Measurements from ENCODE around the gene RAB40C.

Gene RAB40C

GRCh38 chr16:671353-672131 lies 81.7 kb downstream of the RAB40C start:
- Histone ChIP-seq H3K79me2 (ENCODE audit: control insufficient read depth, insufficient read depth, low read length, poor library complexity) (peaks cover 8% of the 10 kb centered on the region), H2BK120ac (ENCODE audit: insufficient read depth, low read length, poor library complexity) (no peak overlapping the region)

GRCh38 chr16:672371-672770 lies 82.5 kb downstream of the RAB40C start:
- H4K91ac ChIP-seq (ENCODE audit: low read depth, low read length) = no peak overlapping the region
- H2AFZ ChIP-seq (ENCODE audit: insufficient read depth, low read length, poor library complexity) = no peak overlapping the region
- H3K14ac ChIP-seq (ENCODE audit: low read length) = no peak overlapping the region
- H3K18ac ChIP-seq (ENCODE audit: low read length) = no peak overlapping the region
- peaks cover 13 to 15% of the 10 kb centered on the region in 2 experiments for H3K4me1 ChIP-seq (ENCODE audit: control insufficient read depth in 1 of 2, insufficient read depth in 2 of 2, low read length in 2 of 2)
- H3K9me3 ChIP-seq (ENCODE audit: insufficient read depth, low read depth, low read length) = peaks cover 2% of the 10 kb centered on the region
- H3K27me3 ChIP-seq (ENCODE audit: insufficient read depth, low read length) = peaks cover 3% of the 10 kb centered on the region
- H2BK120ac ChIP-seq (ENCODE audit: insufficient read depth, low read length, poor library complexity) = no peak overlapping the region
- H3K23ac ChIP-seq (ENCODE audit: low read length) = no peak overlapping the region
- H3K9ac ChIP-seq (ENCODE audit: low read length) = no peak overlapping the region
- DNase-seq = no peak
- no peak overlapping the region for H4K12ac ChIP-seq (ENCODE audit: low read depth, low read length)
- no peak overlapping the region for H3K27ac ChIP-seq (ENCODE audit: low read depth, low read length)
- peaks cover 54 to 56% of the 10 kb centered on the region in 2 experiments for H3K36me3 ChIP-seq (ENCODE audit: control insufficient read depth in 1 of 2, insufficient read depth in 2 of 2, low read length in 2 of 2)
- no peak overlapping the region for H4K8ac ChIP-seq (ENCODE audit: low read depth, low read length)
- no peak overlapping the region for H3K4ac ChIP-seq (ENCODE audit: low read depth, low read length)
- no peak overlapping the region for H2BK5ac ChIP-seq (ENCODE audit: low read depth, low read length, poor library complexity)
- no peak overlapping the region for H3K4me3 ChIP-seq (ENCODE audit: low read depth, low read length)
- H3K79me1 ChIP-seq (ENCODE audit: low read length) = peaks cover 5% of the 10 kb centered on the region
- no peak overlapping the region for H2AK5ac ChIP-seq (ENCODE audit: low read length)
- H2BK12ac ChIP-seq (ENCODE audit: low read length) = no peak overlapping the region
- H3K4me2 ChIP-seq (ENCODE audit: low read length) = no peak overlapping the region
- no CpG with 5 or more reads among the region's 19 CpGs for WGBS (ENCODE audit: extremely low coverage, insufficient coverage, insufficient read length)
- H3K79me2 ChIP-seq (ENCODE audit: control insufficient read depth, insufficient read depth, low read length, poor library complexity) = peaks cover 8% of the 10 kb centered on the region

More at GRCh38 chr16:671353-672131, 81.7 kb downstream of the RAB40C start:
- WGBS (ENCODE audit: extremely low coverage, insufficient coverage, insufficient read length) = no CpG with 5 or more reads among the region's 40 CpGs
- no peak overlapping the region for H3K4ac ChIP-seq (ENCODE audit: low read depth, low read length)
- H3K27me3 ChIP-seq (ENCODE audit: insufficient read depth, low read length) = peaks cover 3% of the 10 kb centered on the region
- peaks cover 2% of the 10 kb centered on the region for H3K9me3 ChIP-seq (ENCODE audit: insufficient read depth, low read depth, low read length)
- no peak overlapping the region for H3K18ac ChIP-seq (ENCODE audit: low read length)
- H2AK5ac ChIP-seq (ENCODE audit: low read length) = no peak overlapping the region
- DNase-seq = no peak
- H2AFZ ChIP-seq (ENCODE audit: insufficient read depth, low read length, poor library complexity) = no peak overlapping the region
- H3K4me2 ChIP-seq (ENCODE audit: low read length) = no peak overlapping the region
- H4K91ac ChIP-seq (ENCODE audit: low read depth, low read length) = no peak overlapping the region
- H3K79me1 ChIP-seq (ENCODE audit: low read length) = peaks cover 5% of the 10 kb centered on the region
- H3K27ac ChIP-seq (ENCODE audit: low read depth, low read length) = no peak overlapping the region
- H4K12ac ChIP-seq (ENCODE audit: low read depth, low read length) = no peak overlapping the region
- H3K14ac ChIP-seq (ENCODE audit: low read length) = no peak overlapping the region
- H3K4me1 ChIP-seq (ENCODE audit: control insufficient read depth in 1 of 2, insufficient read depth in 2 of 2, low read length in 2 of 2) = peaks cover 13 to 15% of the 10 kb centered on the region in 2 experiments
- H2BK5ac ChIP-seq (ENCODE audit: low read depth, low read length, poor library complexity) = no peak overlapping the region
- peaks cover 54 to 56% of the 10 kb centered on the region in 2 experiments for H3K36me3 ChIP-seq (ENCODE audit: control insufficient read depth in 1 of 2, insufficient read depth in 2 of 2, low read length in 2 of 2)
- no peak overlapping the region for H2BK12ac ChIP-seq (ENCODE audit: low read length)
- H3K23ac ChIP-seq (ENCODE audit: low read length) = no peak overlapping the region
- H3K9ac ChIP-seq (ENCODE audit: low read length) = no peak overlapping the region
- no peak overlapping the region for H3K4me3 ChIP-seq (ENCODE audit: low read depth, low read length)
- no peak overlapping the region for H4K8ac ChIP-seq (ENCODE audit: low read depth, low read length)

- peaks cover 13 to 15% of the 10 kb centered on the region in 2 experiments for H3K4me1 ChIP-seq (ENCODE audit: control insufficient read depth in 1 of 2, insufficient read depth in 2 of 2, low read length in 2 of 2)
- peaks cover 8% of the 10 kb centered on the region for H3K79me2 ChIP-seq (ENCODE audit: control insufficient read depth, insufficient read depth, low read length, poor library complexity)
- no peak for DNase-seq
Observed at GRCh38 chr16:672851-673250, 83.0 kb downstream of the RAB40C start.

GRCh38 chr16:673399-673991 lies 83.6 kb downstream of the RAB40C start:
- no peak overlapping the region for H3K4ac ChIP-seq (ENCODE audit: low read depth, low read length)
- no peak overlapping the region for H3K27ac ChIP-seq (ENCODE audit: low read depth, low read length)
- H4K12ac ChIP-seq (ENCODE audit: low read depth, low read length) = no peak overlapping the region
- H3K36me3 ChIP-seq (ENCODE audit: control insufficient read depth in 1 of 2, insufficient read depth in 2 of 2, low read length in 2 of 2) = peaks cover 54 to 56% of the 10 kb centered on the region in 2 experiments
- H3K79me2 ChIP-seq (ENCODE audit: control insufficient read depth, insufficient read depth, low read length, poor library complexity) = peaks cover 3% of the 10 kb centered on the region
- no peak overlapping the region for H3K18ac ChIP-seq (ENCODE audit: low read length)
- no peak overlapping the region for H2AFZ ChIP-seq (ENCODE audit: insufficient read depth, low read length, poor library complexity)
- DNase-seq = no peak
- peaks cover 13 to 15% of the 10 kb centered on the region in 2 experiments for H3K4me1 ChIP-seq (ENCODE audit: control insufficient read depth in 1 of 2, insufficient read depth in 2 of 2, low read length in 2 of 2)
- WGBS (ENCODE audit: extremely low coverage, insufficient coverage, insufficient read length) = no CpG with 5 or more reads among the region's 18 CpGs
- no peak overlapping the region for H3K4me2 ChIP-seq (ENCODE audit: low read length)
- H2BK5ac ChIP-seq (ENCODE audit: low read depth, low read length, poor library complexity) = no peak overlapping the region
- peaks cover 3% of the 10 kb centered on the region for H3K27me3 ChIP-seq (ENCODE audit: insufficient read depth, low read length)
- H2BK12ac ChIP-seq (ENCODE audit: low read length) = no peak overlapping the region
- no peak overlapping the region for H2AK5ac ChIP-seq (ENCODE audit: low read length)
- no peak overlapping the region for H4K8ac ChIP-seq (ENCODE audit: low read depth, low read length)
- H4K91ac ChIP-seq (ENCODE audit: low read depth, low read length) = no peak overlapping the region
- no peak overlapping the region for H2BK120ac ChIP-seq (ENCODE audit: insufficient read depth, low read length, poor library complexity)
- no peak overlapping the region for H3K9ac ChIP-seq (ENCODE audit: low read length)
- no peak overlapping the region for H3K4me3 ChIP-seq (ENCODE audit: low read depth, low read length)
- peaks cover 2% of the 10 kb centered on the region for H3K9me3 ChIP-seq (ENCODE audit: insufficient read depth, low read depth, low read length)
- H3K23ac ChIP-seq (ENCODE audit: low read length) = no peak overlapping the region
- H3K79me1 ChIP-seq (ENCODE audit: low read length) = no peaks in the 10 kb centered on the region
- H3K14ac ChIP-seq (ENCODE audit: low read length) = no peak overlapping the region

More at GRCh38 chr16:672851-673250, 83.0 kb downstream of the RAB40C start:
- H3K79me1 ChIP-seq (ENCODE audit: low read length) = peaks cover 5% of the 10 kb centered on the region
- H3K27ac ChIP-seq (ENCODE audit: low read depth, low read length) = no peak overlapping the region
- H3K27me3 ChIP-seq (ENCODE audit: insufficient read depth, low read length) = peaks cover 3% of the 10 kb centered on the region
- H4K8ac ChIP-seq (ENCODE audit: low read depth, low read length) = no peak overlapping the region
- H2BK120ac ChIP-seq (ENCODE audit: insufficient read depth, low read length, poor library complexity) = no peak overlapping the region
- no peak overlapping the region for H2BK5ac ChIP-seq (ENCODE audit: low read depth, low read length, poor library complexity)
- no peak overlapping the region for H2BK12ac ChIP-seq (ENCODE audit: low read length)
- no peak overlapping the region for H3K4me2 ChIP-seq (ENCODE audit: low read length)
- H3K9me3 ChIP-seq (ENCODE audit: insufficient read depth, low read depth, low read length) = peaks cover 2% of the 10 kb centered on the region
- H3K4ac ChIP-seq (ENCODE audit: low read depth, low read length) = no peak overlapping the region
- no peak overlapping the region for H4K12ac ChIP-seq (ENCODE audit: low read depth, low read length)
- H2AK5ac ChIP-seq (ENCODE audit: low read length) = no peak overlapping the region
- WGBS (ENCODE audit: extremely low coverage, insufficient coverage, insufficient read length) = no CpG with 5 or more reads among the region's 21 CpGs
- H3K14ac ChIP-seq (ENCODE audit: low read length) = no peak overlapping the region
- H3K18ac ChIP-seq (ENCODE audit: low read length) = no peak overlapping the region
- no peak overlapping the region for H3K4me3 ChIP-seq (ENCODE audit: low read depth, low read length)
- no peak overlapping the region for H4K91ac ChIP-seq (ENCODE audit: low read depth, low read length)
- no peak overlapping the region for H3K23ac ChIP-seq (ENCODE audit: low read length)
- H3K9ac ChIP-seq (ENCODE audit: low read length) = no peak overlapping the region
- peaks cover 54 to 56% of the 10 kb centered on the region in 2 experiments for H3K36me3 ChIP-seq (ENCODE audit: control insufficient read depth in 1 of 2, insufficient read depth in 2 of 2, low read length in 2 of 2)
- H2AFZ ChIP-seq (ENCODE audit: insufficient read depth, low read length, poor library complexity) = no peak overlapping the region
